Mesendoderm (in vitro differentiated cells): ENCODE data around the gene KIFC1.

Experiments
- DNase-seq: peaks from one replicate; pipeline ENCODE4 v3.0.0; 2013
- H2AK5ac ChIP-seq: 2 replicates; pipeline ENCODE4 v1.6.1; 2013; ENCODE audit warnings: low read length, inconsistent platforms
- H2BK120ac ChIP-seq: 2 replicates; pipeline ENCODE4 v1.6.1; 2013; ENCODE audit warnings: low read depth, mild to moderate bottlenecking, low read length, moderate library complexity, mixed read lengths
- H2BK15ac ChIP-seq: replicated peaks from 2 replicates; pipeline ENCODE4 v1.6.1; 2013; ENCODE audit warnings: low read depth, mild to moderate bottlenecking, moderate library complexity
- H2BK5ac ChIP-seq: 2 replicates; pipeline ENCODE4 v1.6.1; 2013; ENCODE audit warnings: low read length, inconsistent platforms
- H3K18ac ChIP-seq: 2 replicates; pipeline ENCODE4 v1.6.1; 2013; ENCODE audit warnings: mild to moderate bottlenecking, low read length, mixed read lengths
- H3K23ac ChIP-seq: one replicate; pipeline ENCODE4 v1.6.1; 2013; ENCODE audit warnings: low read length
- H3K27ac ChIP-seq: 2 replicates; pipeline ENCODE4 v1.5.1; 2013; ENCODE audit warnings: low read depth, mild to moderate bottlenecking, inconsistent platforms, low read length, moderate library complexity
- H3K27me3 ChIP-seq: 2 replicates; pipeline ENCODE4 v1.6.1; 2013; ENCODE audit warnings: low read length, control low read depth, mild to moderate bottlenecking, inconsistent platforms; ENCODE audit not compliant: insufficient read depth, poor library complexity
- H3K36me3 ChIP-seq: 2 replicates; pipeline ENCODE4 v1.6.1; 2013; ENCODE audit warnings: low read length, inconsistent platforms; ENCODE audit not compliant: control insufficient read depth, insufficient read depth
- H3K4ac ChIP-seq: one replicate; pipeline ENCODE4 v1.6.1; 2013; ENCODE audit warnings: low read depth, mild to moderate bottlenecking, low read length, moderate library complexity
- H3K4me1 ChIP-seq: 2 replicates; pipeline ENCODE4 v1.6.1; 2013; ENCODE audit warnings: low read depth, low read length, inconsistent platforms; ENCODE audit not compliant: control insufficient read depth
- H3K4me2 ChIP-seq: 2 replicates; pipeline ENCODE4 v1.6.1; 2013; ENCODE audit warnings: low read length
- H3K4me3 ChIP-seq: 2 replicates; pipeline ENCODE4 v1.5.1; 2013; ENCODE audit warnings: mild to moderate bottlenecking, low read length
- H3K56ac ChIP-seq: one replicate; pipeline ENCODE4 v1.6.1; 2013; ENCODE audit warnings: low read length
- H3K79me1 ChIP-seq: 2 replicates; pipeline ENCODE4 v1.6.1; 2013; ENCODE audit warnings: low read length, inconsistent platforms
- H3K79me2 ChIP-seq: 2 replicates; pipeline ENCODE4 v1.6.1; 2013; ENCODE audit warnings: mild to moderate bottlenecking, low read length; ENCODE audit not compliant: control insufficient read depth, insufficient read depth
- H3K9ac ChIP-seq: 2 replicates; pipeline ENCODE4 v1.6.1; 2013; ENCODE audit warnings: low read length, inconsistent platforms
- H4K5ac ChIP-seq: one replicate; pipeline ENCODE4 v1.6.1; 2013; ENCODE audit warnings: low read length
- H4K8ac ChIP-seq: one replicate; pipeline ENCODE4 v1.6.1; 2013; ENCODE audit warnings: low read depth, mild to moderate bottlenecking, control low read depth, low read length, moderate library complexity
- WGBS: extraction: QIAGEN DNeasy Blood & Tissue Kit; methylation state at CpG from one replicate; pipeline ENCODE4 v1.1.7; 2013; ENCODE audit warnings: low lambda C conversion rate, missing lambda C conversion rate; ENCODE audit not compliant: insufficient coverage; ENCODE audit errors: extremely low coverage; 5-methylcytosine and 5-hydroxymethylcytosine counted together

KIFC1 gene

DNA sequence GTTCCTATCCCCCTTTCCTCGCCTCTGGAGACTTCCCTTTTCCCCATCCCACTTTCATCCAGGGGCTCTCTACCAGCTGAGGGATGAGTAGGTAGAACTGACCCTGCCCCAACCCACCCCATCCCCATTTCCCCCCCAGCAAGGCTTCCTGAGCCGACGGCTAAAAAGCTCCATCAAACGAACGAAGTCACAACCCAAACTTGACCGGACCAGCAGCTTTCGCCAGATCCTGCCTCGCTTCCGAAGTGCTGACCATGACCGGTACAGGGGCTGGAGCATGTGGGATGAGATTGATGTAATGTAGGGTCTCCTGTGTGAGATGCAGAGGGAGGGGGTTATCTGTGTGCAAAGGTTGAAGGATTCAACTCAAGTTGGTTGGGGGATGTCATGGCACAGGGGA lies 40.9 kb downstream of the KIFC1 start:
- peak overlapping the region; percentile 71 for H3K9ac ChIP-seq
- H3K79me2 ChIP-seq, result peaks cover 40% of the 10 kb centered on the region
- peaks cover 27% of the 10 kb centered on the region for H3K79me1 ChIP-seq
- H3K36me3 ChIP-seq, result peaks cover 9% of the 10 kb centered on the region
- H2BK5ac ChIP-seq, result peak overlapping the region; percentile 98
- peaks cover 30% of the 10 kb centered on the region for H3K4me1 ChIP-seq
- no peak overlapping the region for H3K23ac ChIP-seq
- no peak overlapping the region for H4K8ac ChIP-seq
- H2BK15ac ChIP-seq, result no peak overlapping the region
- no peak overlapping the region for H3K4me3 ChIP-seq
- peak overlapping the region; percentile 66 for H2BK120ac ChIP-seq
- no CpG with 5 or more reads among the region's 10 CpGs for WGBS
- H3K27ac ChIP-seq, result peak overlapping the region; percentile 98
- peak overlapping the region; percentile 69 for H3K18ac ChIP-seq
- H4K5ac ChIP-seq, result no peak overlapping the region
- peak overlapping the region; percentile 81 for H3K56ac ChIP-seq
- peak overlapping the region; percentile 2 for H2AK5ac ChIP-seq
- H3K27me3 ChIP-seq, result no peaks in the 10 kb centered on the region
- H3K4me2 ChIP-seq, result peak overlapping the region; percentile 71
- peak overlapping the region; percentile 87 for H3K4ac ChIP-seq
- DNase-seq, result no peak

DNA sequence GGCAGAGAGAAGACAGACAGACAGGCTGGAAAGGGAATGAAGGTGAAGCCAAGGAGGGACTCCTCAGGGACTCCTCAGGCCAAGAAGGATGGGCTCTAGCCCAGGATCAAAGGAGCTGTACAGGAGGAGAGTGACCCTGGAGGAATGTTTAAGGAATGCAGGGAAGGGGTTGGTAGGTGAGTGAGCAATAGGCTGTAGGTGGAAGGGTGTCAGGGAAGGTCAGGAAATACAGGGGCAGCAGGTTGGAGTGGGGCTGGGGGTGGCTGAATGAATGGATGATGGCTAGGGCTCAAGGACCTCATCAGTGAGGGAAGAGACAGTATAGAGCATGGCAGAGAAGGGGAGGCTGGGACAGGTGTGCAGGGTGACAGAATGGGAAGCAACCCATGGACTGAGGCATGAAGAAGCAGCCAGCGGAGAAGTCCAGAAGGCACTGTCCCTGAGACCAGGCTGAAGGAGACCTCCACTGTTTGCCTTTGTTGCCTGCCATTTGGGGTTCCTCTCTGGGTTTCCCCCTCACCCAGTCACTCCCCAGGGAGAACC lies 41.4 kb downstream of the KIFC1 start:
- Histone ChIP-seq H3K79me2 (peaks cover 40% of the 10 kb centered on the region), H3K4me3 (no peak overlapping the region), H3K27me3 (no peaks in the 10 kb centered on the region), H3K9ac (peak overlapping the region; percentile 71), H3K56ac (peak overlapping the region; percentile 81), H4K8ac (no peak overlapping the region), H4K5ac (no peak overlapping the region), H3K23ac (no peak overlapping the region), H2AK5ac (peak overlapping the region; percentile 2), H3K4me1 (peaks cover 30% of the 10 kb centered on the region), H3K27ac (peak overlapping the region; percentile 98), H3K79me1 (peaks cover 27% of the 10 kb centered on the region), H3K36me3 (peaks cover 12% of the 10 kb centered on the region), H3K4me2 (peak overlapping the region; percentile 55), H2BK120ac (no peak overlapping the region), H3K4ac (no peak overlapping the region), H2BK15ac (no peak overlapping the region), H2BK5ac (peak overlapping the region; percentile 22), H3K18ac (peak overlapping the region; percentile 69)
- peak; percentile 89 for DNase-seq
- WGBS, result no CpG with 5 or more reads among the region's 1 CpG

DNA sequence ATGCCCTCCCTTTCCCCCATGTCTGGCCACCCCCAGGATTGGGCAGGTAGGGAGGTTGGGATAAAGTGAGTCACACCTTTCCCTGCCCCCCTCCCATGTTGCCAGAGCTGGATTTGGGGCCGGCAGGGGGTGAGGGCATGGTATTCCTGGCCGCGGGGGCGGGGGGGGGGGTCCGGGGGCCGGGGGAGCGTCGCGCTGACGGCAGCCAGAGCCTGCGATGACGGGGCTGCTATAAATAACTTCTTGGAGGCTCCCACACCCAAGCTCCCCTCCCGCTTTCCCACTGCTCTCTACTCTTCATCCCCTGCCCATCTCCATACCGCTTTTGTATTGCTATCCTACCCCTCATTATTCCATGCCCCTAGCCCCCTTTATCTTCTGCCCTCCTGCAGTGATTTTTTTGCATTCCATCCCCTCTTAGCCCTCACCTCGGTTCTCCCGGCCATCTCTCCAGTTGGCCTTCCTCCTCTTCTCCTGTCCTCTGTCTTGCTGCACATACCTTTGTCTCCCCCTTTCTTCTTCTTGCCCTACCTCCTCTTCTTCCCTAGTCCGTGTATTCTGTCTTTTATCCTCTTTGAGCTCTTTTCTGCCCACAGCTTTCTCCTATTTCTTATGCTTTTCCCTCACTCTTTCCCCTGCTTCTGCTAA lies 42.0 kb downstream of the KIFC1 start:
- Histone ChIP-seq H3K79me2 (peaks cover 34% of the 10 kb centered on the region), H2AK5ac (no peak overlapping the region), H3K56ac (peak overlapping the region; percentile 81), H4K5ac (no peak overlapping the region), H3K4me1 (peaks cover 26% of the 10 kb centered on the region), H3K4me3 (no peak overlapping the region), H2BK120ac (no peak overlapping the region), H2BK15ac (no peak overlapping the region), H3K4me2 (peak overlapping the region; percentile 55), H3K4ac (no peak overlapping the region), H3K9ac (peak overlapping the region; percentile 43), H3K27ac (peak overlapping the region; percentile 98), H3K27me3 (no peaks in the 10 kb centered on the region), H2BK5ac (peak overlapping the region; percentile 22), H4K8ac (no peak overlapping the region), H3K18ac (no peak overlapping the region), H3K23ac (no peak overlapping the region), H3K79me1 (peaks cover 22% of the 10 kb centered on the region), H3K36me3 (peaks cover 16% of the 10 kb centered on the region)
- WGBS, result no CpG with 5 or more reads among the region's 17 CpGs
- DNase-seq, result peak; percentile 66

DNA sequence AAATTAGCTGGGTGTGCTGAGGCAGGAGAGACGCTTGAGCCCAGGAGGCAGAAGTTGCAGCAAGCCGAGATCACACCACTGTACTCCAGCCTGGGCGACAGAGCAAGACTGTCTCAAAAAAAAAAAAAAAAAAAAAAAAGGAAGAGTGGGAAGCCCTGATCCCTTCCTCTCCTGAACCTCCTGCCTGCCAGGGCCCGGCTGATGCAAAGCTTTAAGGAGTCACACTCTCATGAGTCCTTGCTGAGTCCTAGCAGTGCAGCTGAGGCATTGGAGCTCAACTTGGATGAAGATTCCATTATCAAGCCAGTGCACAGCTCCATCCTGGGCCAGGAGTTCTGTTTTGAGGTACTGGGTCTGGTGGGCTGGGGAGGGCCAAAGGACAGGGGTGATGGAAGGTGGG lies 43.3 kb downstream of the KIFC1 start:
- Histone ChIP-seq H3K9ac (no peak overlapping the region), H4K8ac (no peak overlapping the region), H2BK15ac (no peak overlapping the region), H3K18ac (no peak overlapping the region), H3K27me3 (no peaks in the 10 kb centered on the region), H3K4ac (no peak overlapping the region), H3K27ac (no peak overlapping the region), H4K5ac (no peak overlapping the region), H2BK5ac (no peak overlapping the region), H2AK5ac (no peak overlapping the region), H3K79me2 (peaks cover 22% of the 10 kb centered on the region), H3K4me3 (no peak overlapping the region), H3K4me2 (no peak overlapping the region), H2BK120ac (no peak overlapping the region), H3K79me1 (peaks cover 18% of the 10 kb centered on the region), H3K23ac (no peak overlapping the region), H3K36me3 (peaks cover 21% of the 10 kb centered on the region), H3K56ac (no peak overlapping the region), H3K4me1 (peaks cover 24% of the 10 kb centered on the region)
- no CpG with 5 or more reads among the region's 4 CpGs for WGBS
- DNase-seq, result no peak

DNA sequence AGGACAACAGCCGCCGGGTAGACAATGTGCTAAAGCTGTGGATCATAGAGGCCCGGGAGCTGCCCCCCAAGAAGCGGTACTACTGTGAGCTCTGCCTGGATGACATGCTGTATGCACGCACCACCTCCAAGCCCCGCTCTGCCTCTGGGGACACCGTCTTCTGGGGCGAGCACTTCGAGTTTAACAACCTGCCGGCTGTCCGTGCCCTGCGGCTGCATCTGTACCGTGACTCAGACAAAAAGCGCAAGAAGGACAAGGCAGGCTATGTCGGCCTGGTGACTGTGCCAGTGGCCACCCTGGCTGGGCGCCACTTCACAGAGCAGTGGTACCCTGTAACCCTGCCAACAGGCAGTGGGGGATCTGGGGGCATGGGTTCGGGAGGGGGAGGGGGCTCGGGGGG lies 46.0 kb downstream of the KIFC1 start:
- Histone ChIP-seq H2BK120ac (no peak overlapping the region), H3K4me1 (peaks cover 7% of the 10 kb centered on the region), H3K18ac (no peak overlapping the region), H3K79me1 (peaks cover 12% of the 10 kb centered on the region), H3K4me3 (no peak overlapping the region), H3K9ac (no peak overlapping the region), H4K8ac (no peak overlapping the region), H2BK5ac (no peak overlapping the region), H3K56ac (no peak overlapping the region), H4K5ac (no peak overlapping the region), H3K27ac (no peak overlapping the region), H2AK5ac (no peak overlapping the region), H3K79me2 (peaks cover 9% of the 10 kb centered on the region), H2BK15ac (no peak overlapping the region), H3K27me3 (no peaks in the 10 kb centered on the region), H3K36me3 (peaks cover 28% of the 10 kb centered on the region), H3K23ac (no peak overlapping the region), H3K4ac (no peak overlapping the region), H3K4me2 (no peak overlapping the region)
- no peak for DNase-seq
- WGBS, result no CpG with 5 or more reads among the region's 18 CpGs
